A172 (cell line): Measurements from ENCODE around the gene PDE8A. TPM values are rescaled to one million over a fixed set of nuclear protein-coding genes. Genes with fewer than 3 reads are reported as not detected.
"Not testable (repeated sequence)": the region's sequence is repeated elsewhere in the genome, so short reads cannot be mapped to it uniquely, and the experiment has no call there.

ENCODE experiments used
- DNase-seq: peaks from one replicate; pipeline ENCODE4 v3.0.0-alpha.2; 2015; ENCODE audit warnings: low spot score
- total RNA-seq: library from RNA; depleted of rRNA; stranded (reverse); fragments of >200 nt; shearing (Covaris generic); gene quantifications from 2 replicates; pipeline ENCODE4 v1.2.3, GENCODE V29; 2014; rRNA removed

Gene PDE8A
- total RNA-seq, 1 experiment from 2014 or later: 13.8 TPM

DNA sequence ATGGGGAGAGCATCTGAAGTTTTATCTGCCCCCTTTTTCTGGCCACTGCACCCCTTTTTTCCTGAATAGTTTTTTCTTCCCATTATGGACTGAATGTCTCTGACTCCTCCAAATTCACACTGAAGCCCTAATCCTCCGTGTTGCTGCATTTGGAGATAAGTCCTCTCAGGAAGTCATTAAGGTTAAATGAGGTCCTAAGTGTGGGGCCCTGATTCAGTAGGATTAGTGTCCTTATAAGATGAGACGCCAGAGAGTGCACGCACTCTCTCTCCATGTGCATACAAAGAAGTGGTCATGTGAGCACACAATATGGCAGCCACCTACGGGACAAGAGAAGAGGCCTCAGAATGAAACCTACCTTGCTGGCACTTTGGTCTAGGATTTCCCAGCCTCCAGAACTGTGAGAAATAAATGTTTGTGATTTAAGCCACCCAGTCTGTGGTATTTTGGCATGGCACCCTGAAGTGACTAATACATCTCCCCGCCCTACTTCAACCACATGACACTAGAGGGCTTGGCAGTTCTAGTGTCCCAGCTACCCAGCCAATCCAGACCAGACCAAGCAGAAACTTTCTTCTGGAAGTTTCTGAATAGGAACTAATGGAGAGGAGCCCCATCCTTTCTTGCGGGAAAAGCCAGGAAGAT lies 191.3 kb downstream of the PDE8A start:
- peak; percentile 42 for DNase-seq

DNA sequence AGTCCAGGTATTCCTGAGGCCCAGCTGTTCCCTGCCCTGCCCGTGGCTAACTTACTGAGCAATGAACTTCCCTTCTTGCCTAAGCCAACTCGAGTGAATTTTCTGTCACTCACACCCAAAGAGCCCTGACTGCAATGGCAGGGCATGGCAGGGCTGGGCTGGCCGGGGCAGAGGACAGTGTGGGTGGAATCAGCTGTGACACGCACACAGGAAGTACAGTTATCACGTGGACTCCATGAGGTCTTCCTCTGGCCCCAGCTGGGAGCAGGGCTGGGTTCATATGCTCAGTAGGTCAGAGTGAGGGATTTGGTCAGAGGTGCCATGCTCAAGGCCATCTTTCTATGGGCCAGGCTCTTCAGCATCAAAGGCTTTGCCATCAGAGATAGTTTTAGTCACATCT lies 192.0 kb downstream of the PDE8A start:
- not testable (repeated sequence) for DNase-seq

DNA sequence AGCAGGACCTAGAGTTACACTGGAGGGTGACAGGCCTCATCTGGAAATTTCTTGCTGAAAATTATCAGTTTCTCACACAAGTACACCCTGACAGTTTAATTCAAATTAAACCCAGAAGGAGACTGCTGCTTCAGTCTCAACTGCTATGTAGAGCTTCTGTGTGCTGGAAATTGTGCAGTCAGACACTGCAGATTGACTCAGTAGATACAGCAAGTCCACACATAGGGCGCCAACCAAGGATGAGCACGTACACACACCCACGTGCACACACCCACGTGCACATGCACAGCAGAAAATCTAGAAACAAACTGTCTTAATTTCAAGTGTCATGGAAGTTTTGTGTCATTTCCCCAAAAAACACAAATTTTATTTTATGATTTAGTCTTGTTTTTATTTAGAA lies 192.9 kb downstream of the PDE8A start:
- no peak for DNase-seq

DNA sequence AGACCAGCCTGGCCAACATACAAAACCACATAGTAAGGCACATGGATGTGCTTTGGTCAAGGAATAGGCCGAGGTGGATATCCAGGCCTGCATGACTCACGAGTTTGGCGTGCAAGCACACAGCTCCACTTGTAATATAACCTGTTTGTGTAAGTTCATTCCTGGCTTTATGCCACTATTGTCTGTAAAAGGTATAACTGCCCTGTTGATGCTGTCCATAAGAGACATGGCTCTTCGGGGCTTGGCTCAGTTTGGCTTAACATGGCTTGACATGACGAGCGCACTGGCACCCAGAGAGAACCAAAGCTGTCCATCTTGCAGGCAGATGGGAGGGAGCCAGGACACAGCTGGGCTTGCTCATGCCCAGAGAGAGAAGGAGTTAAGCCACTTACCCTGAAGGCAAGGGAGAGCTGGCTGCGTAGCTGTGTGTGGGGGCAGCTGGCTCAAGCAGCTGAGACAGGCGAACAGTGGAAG lies 195.4 kb downstream of the PDE8A start:
- peak; percentile 35 for DNase-seq

DNA sequence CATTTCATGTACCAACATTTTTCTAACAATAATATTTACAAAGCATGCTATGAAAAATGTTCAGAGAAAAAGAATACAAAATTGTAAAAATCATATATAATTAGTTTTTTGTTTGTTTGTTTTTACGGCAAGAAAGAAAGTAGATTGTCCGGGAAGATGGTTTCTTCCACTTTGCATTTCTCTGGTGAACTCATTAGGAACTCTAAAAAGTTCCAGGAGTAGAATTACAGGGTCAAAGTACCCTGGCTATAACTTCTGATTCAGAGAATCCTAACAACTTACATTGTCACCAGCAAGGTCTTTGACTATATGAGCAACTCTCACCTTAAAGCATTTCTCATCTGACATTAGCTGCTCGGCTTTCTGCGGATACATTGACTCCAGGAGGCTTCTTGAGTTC lies 196.7 kb downstream of the PDE8A start:
- no peak for DNase-seq

DNA sequence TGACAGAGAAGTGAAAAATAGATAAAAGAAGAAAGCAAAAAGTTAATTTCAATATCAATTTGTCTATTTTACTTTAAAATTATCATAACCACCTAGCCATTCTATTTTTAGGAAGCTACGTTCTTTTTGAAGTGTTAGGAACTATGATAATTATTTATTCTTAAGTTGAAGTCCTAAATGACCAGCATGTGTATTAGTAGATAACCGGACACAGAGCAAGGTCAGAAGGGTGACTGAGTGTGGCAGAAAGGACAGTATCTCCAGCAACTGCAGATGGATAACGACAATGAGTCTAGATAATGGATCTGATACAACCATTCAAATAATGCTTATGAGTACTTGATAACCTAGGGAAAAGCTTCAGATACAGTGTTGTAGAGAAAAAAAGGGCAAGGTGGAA lies 198.0 kb downstream of the PDE8A start:
- DNase-seq: no peak

DNA sequence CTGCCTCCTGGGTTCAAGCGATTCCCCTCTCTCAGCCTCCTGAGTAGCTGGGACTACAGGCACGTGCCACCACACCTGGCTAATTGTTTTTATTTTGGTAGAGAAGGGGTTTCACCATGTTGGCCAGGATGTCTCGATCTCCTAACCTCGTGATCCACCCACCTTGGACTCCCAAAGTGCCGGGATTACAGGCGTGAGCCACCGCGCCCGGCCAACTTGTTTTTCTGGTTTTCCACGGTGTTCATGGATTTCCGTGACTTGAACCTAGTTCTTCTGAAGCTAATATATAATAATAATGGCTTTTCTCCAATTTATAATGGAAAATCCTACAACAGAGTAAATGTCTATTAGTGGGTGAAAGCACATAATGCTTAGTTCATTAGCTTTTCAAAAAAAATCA lies 203.7 kb downstream of the PDE8A start:
- DNase-seq: not testable (repeated sequence)

DNA sequence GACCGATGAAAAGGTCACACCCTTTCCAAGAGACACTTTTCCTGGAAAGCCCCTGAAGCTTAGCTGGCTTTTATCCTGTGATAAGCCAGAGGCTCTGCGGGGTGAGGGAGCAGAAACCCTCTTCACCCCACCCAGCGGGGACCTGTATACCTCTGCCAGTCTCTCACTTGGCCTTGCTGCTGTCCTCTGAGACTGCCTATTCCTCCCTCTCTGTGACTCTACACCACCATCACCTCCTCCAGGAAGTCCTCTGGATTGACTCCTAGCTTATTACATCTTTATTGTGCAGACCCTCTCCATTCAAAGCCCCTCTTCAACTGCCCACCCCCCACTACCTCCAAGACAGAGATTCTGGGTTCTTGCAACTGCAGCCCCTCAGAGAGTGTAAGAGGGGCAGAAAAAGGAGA lies 206.5 kb downstream of the PDE8A start:
- DNase-seq: not testable (repeated sequence)

Other genes with a start within 250 kb of the PDE8A start
- 5.6 and 6.9 TPM in 2 replicates for gene ZNF592, start 233.3 kb upstream of the PDE8A start, total RNA-seq
- gene ALPK3, start 164.5 kb upstream of the PDE8A start, total RNA-seq: 0.10 and 0.12 TPM in 2 replicates
- gene SLC28A1, start 97.2 kb upstream of the PDE8A start, total RNA-seq: not detected in 2 replicates